HepG2 (cell line): ENCODE measurements around the gene TUBG2. TPM values are rescaled to one million over a fixed set of nuclear protein-coding genes. Genes with fewer than 3 reads are reported as not detected.

Experiments
- FOXP1 ChIP-seq, 2 experiments: fragments of 450-650 bp in 1 of 2; IDR thresholded peaks; 2 replicates each; pipeline ENCODE4 v1.6.1; 2017 to 2018; ENCODE audit warnings: antibody characterized with exemption in 1 of 2
- KAT2B ChIP-seq: fragments of 150-350 bp; IDR thresholded peaks from 2 replicates; pipeline ENCODE4 v1.6.1; 2014; ENCODE audit warnings: low read depth, low read length, borderline replicate concordance
- KLF11 ChIP-seq: IDR thresholded peaks from 2 replicates; pipeline ENCODE4 v1.6.1; 2016; ENCODE audit warnings: missing compliant biosample characterization
- NCOA2 ChIP-seq: sonication (generic); formaldehyde crosslinking; IDR thresholded peaks from 2 replicates; pipeline ENCODE4 v1.8.0; 2022; ENCODE audit warnings: inconsistent platforms
- PHF21A ChIP-seq: sonication (generic); formaldehyde crosslinking; IDR thresholded peaks from 2 replicates; pipeline ENCODE4 v1.5.0; 2020; ENCODE audit warnings: mild to moderate bottlenecking, missing genetic modification reagents
- PHF5A ChIP-seq: IDR thresholded peaks from one replicate; pipeline ENCODE4 v1.6.1; 2018; ENCODE audit warnings: low read depth, missing genetic modification reagents; ENCODE audit not compliant: unreplicated experiment
- POGK ChIP-seq: sonication (generic); formaldehyde crosslinking; conservative IDR thresholded peaks from 2 replicates; pipeline ENCODE4 v1.8.0; 2022; ENCODE audit warnings: mild to moderate bottlenecking, moderate library complexity, missing genetic modification reagents
- POLR2A ChIP-seq, 2 experiments: IDR thresholded peaks; 2 replicates each; pipeline ENCODE4 v1.6.1; 2011; ENCODE audit warnings: low read depth in 2 of 2, low read length in 2 of 2, mild to moderate bottlenecking in 1 of 2, moderate library complexity in 1 of 2; ENCODE audit not compliant: insufficient read depth in 1 of 2
- PRPF4 ChIP-seq: fragments of 200-400 bp; formaldehyde crosslinking; IDR thresholded peaks from 2 replicates; pipeline ENCODE4 v1.6.1; 2016; ENCODE audit warnings: low read length, low read depth; ENCODE audit not compliant: poor library complexity, severe bottlenecking
- RELA ChIP-seq: sonication (generic); formaldehyde crosslinking; IDR thresholded peaks from 2 replicates; pipeline ENCODE4 v1.4.0; 2020; ENCODE audit warnings: missing genetic modification reagents
- RFX5 ChIP-seq: IDR thresholded peaks from 2 replicates; pipeline ENCODE4 v1.6.1; 2011; ENCODE audit warnings: low read depth, low read length, improper control_type of control experiment
- RXRA ChIP-seq: sonication (generic); formaldehyde crosslinking; IDR thresholded peaks from 2 replicates; pipeline ENCODE4 v1.5.1; 2020; ENCODE audit warnings: missing genetic modification reagents
- SMARCC2 ChIP-seq: fragments of 450-650 bp; IDR thresholded peaks from 2 replicates; pipeline ENCODE4 v1.6.1; 2017; ENCODE audit warnings: antibody characterized with exemption, mild to moderate bottlenecking
- SSRP1 ChIP-seq: IDR thresholded peaks from 2 replicates; pipeline ENCODE4 v1.6.1; 2016; ENCODE audit warnings: control low read depth
- STAG1 ChIP-seq: sonication (generic); formaldehyde crosslinking; IDR thresholded peaks from 2 replicates; pipeline ENCODE4 v1.4.0; 2020; ENCODE audit warnings: missing genetic modification reagents
- TAF15 ChIP-seq: fragments of 200-400 bp; formaldehyde crosslinking; IDR thresholded peaks from one replicate; pipeline ENCODE4 v1.6.1; 2018; ENCODE audit warnings: mild to moderate bottlenecking, low read depth, low read length; ENCODE audit not compliant: poor library complexity, severe bottlenecking
- TBX2 ChIP-seq: sonication (generic); formaldehyde crosslinking; IDR thresholded peaks from 2 replicates; pipeline ENCODE4 v1.5.0; 2020; ENCODE audit warnings: missing genetic modification reagents, mild to moderate bottlenecking, borderline replicate concordance
- TIGD3 ChIP-seq: sonication (generic); formaldehyde crosslinking; IDR thresholded peaks from 2 replicates; pipeline ENCODE4 v1.5.1; 2020; ENCODE audit warnings: mild to moderate bottlenecking, missing genetic modification reagents, borderline replicate concordance
- ZBTB21 ChIP-seq: sonication (generic); formaldehyde crosslinking; IDR thresholded peaks from 2 replicates; pipeline ENCODE4 v1.4.0; 2020; ENCODE audit warnings: missing genetic modification reagents
- ZNF468 ChIP-seq: sonication (generic); formaldehyde crosslinking; IDR thresholded peaks from 2 replicates; pipeline ENCODE4 v1.8.0; 2022; ENCODE audit warnings: mild to moderate bottlenecking, moderate library complexity, missing genetic modification reagents
- ZNF496 ChIP-seq: sonication (generic); formaldehyde crosslinking; IDR thresholded peaks from 2 replicates; pipeline ENCODE4 v1.8.1; 2023; ENCODE audit warnings: mild to moderate bottlenecking, moderate library complexity, missing genetic modification reagents; ENCODE audit not compliant: insufficient replicate concordance
- ZNF563 ChIP-seq: sonication (generic); formaldehyde crosslinking; IDR thresholded peaks from 2 replicates; pipeline ENCODE4 v1.8.0; 2022; ENCODE audit warnings: mild to moderate bottlenecking, moderate library complexity, missing genetic modification reagents
- ZSCAN22 ChIP-seq: sonication (generic); formaldehyde crosslinking; IDR thresholded peaks from 2 replicates; pipeline ENCODE4 v1.4.0; 2020; ENCODE audit warnings: mild to moderate bottlenecking, missing genetic modification reagents
- polyA plus RNA-seq, 8 experiments: library from polyadenylated mRNA; depleted of rRNA in 3 of 8; stranded (reverse) in 7 of 8; unstranded in 1 of 8; fragments of >200 nt; fragmentation: Illumina TruSeq in 4 of 8; extraction: Trizol in 4 of 8; gene quantifications; 2 replicates each; pipeline versions ENCODE4 v1.2.1 to v1.2.3, GENCODE V29; 2011 to 2016; ENCODE audit warnings: low read depth in 4 of 8, missing spikeins in 1 of 8, mixed read lengths in 1 of 8; ENCODE audit not compliant: insufficient read depth in 1 of 8
- total RNA-seq, 5 experiments: library from RNA; depleted of rRNA; stranded (reverse); fragments of >200 nt; fragmentation: Illumina TruSeq; extraction: Trizol; gene quantifications; 2 replicates each; pipeline ENCODE4 v1.2.3, GENCODE V29; 2016; ENCODE audit warnings: low read depth in 1 of 5
- TF ChIP-seq, protein P1 (sequence below): IDR thresholded peaks from 2 replicates; pipeline ENCODE4 v1.6.1; 2016; ENCODE audit warnings: low read depth
- TF ChIP-seq, protein P2 (sequence below): sonication (generic); formaldehyde crosslinking; IDR thresholded peaks from 2 replicates; pipeline ENCODE4 v1.5.0; 2020; ENCODE audit warnings: mild to moderate bottlenecking, missing genetic modification reagents

Gene TUBG2
- total and polyA plus RNA-seq, 2 of the 13 experiments (the other 11 are each of a cell fraction or from before 2014, with no cell fraction given), result 16.0 to 42.3 TPM

DNA sequence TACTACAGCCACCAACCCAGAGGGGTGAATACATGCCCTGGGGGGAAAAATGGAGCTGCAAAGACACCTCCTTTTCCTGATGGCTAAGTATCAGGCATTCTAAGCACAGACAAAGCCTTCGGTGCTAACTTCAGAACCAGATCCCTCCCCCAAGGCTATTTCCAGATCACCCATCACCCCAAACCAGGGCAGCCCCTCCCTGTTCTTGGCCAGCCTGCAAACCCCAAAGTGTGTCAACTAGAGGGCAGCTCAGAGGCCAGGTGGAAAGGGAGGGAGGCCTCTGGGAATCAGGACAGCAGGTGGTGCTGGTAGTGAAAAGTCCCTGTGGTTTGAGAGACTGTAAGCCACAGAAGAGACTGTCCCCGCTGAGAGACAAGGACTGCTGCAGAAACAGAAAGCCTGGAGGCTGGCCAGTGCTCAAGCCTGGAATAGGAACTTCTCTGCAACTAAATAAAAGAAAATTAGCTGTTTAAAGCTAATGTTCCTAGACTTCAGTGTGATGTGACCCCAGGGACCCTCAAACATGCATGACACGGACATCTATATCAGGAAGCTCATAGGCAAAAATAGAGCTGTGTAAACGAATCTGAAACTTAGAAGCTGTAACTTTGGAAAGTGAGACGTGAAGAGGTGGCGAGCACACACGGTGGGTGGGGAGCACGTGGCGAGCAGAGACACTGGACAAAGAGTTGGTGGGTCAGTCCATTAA lies 40.5 kb upstream of the TUBG2 start (continued):
- TF ChIP-seq POGK (CRISPR knock-in tag) (no peak; the same call in 1 of the 2 replicates), SSRP1 (CRISPR knock-in tag) (no peak), ZSCAN22 (CRISPR knock-in tag) (no peak), ZNF468 (CRISPR knock-in tag) (no peak), TBX2 (CRISPR knock-in tag) (peak; percentile 45; the same call in 1 of the 2 replicates), RELA (no peak), PHF21A (CRISPR knock-in tag) (no peak; the same call in 1 of the 2 replicates), PHF5A (CRISPR knock-in tag) (peak; percentile 76), POLR2A (IDR thresholded peaks at IDR 0.05; ENCODE audit: insufficient read depth in 1 of 2, low read depth in 2 of 2, low read length in 2 of 2) (no peak; a peak in 2 of 4 replicates), RFX5 (no peak), PRPF4 (no peak), KLF11 (CRISPR knock-in tag) (no peak), NCOA2 (CRISPR knock-in tag) (no peak), ZBTB21 (no peak), TIGD3 (CRISPR knock-in tag) (no peak), ZNF496 (CRISPR knock-in tag) (no peak), ZNF563 (CRISPR knock-in tag) (no peak), KAT2B (no peak), TAF15 (no peak), RXRA (peak; percentile 61), FOXP1 (IDR thresholded peaks at IDR 0.05) (no peak), FOXP1 (CRISPR knock-in tag; IDR thresholded peaks at IDR 0.05) (no peak), STAG1 (CRISPR knock-in tag) (peak; percentile 79), SMARCC2 (no peak)
- TF ChIP-seq, protein P1, sequence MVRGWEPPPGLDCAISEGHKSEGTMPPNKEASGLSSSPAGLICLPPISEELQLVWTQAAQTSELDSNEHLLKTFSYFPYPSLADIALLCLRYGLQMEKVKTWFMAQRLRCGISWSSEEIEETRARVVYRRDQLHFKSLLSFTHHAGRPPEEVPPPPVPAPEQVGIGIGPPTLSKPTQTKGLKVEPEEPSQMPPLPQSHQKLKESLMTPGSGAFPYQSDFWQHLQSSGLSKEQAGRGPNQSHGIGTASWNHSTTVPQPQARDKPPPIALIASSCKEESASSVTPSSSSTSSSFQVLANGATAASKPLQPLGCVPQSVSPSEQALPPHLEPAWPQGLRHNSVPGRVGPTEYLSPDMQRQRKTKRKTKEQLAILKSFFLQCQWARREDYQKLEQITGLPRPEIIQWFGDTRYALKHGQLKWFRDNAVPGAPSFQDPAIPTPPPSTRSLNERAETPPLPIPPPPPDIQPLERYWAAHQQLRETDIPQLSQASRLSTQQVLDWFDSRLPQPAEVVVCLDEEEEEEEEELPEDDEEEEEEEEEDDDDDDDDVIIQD, result no peak
- TF ChIP-seq, protein P2, sequence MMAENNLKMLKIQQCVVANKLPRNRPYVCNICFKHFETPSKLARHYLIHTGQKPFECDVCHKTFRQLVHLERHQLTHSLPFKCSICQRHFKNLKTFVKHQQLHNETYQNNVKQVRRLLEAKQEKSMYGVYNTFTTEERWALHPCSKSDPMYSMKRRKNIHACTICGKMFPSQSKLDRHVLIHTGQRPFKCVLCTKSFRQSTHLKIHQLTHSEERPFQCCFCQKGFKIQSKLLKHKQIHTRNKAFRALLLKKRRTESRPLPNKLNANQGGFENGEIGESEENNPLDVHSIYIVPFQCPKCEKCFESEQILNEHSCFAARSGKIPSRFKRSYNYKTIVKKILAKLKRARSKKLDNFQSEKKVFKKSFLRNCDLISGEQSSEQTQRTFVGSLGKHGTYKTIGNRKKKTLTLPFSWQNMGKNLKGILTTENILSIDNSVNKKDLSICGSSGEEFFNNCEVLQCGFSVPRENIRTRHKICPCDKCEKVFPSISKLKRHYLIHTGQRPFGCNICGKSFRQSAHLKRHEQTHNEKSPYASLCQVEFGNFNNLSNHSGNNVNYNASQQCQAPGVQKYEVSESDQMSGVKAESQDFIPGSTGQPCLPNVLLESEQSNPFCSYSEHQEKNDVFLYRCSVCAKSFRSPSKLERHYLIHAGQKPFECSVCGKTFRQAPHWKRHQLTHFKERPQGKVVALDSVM, result no peak
